Uterus (tissue), 4 donors: ENCODE measurements around the gene USP10. TPM values are rescaled to one million over a fixed set of nuclear protein-coding genes. Genes with fewer than 3 reads are reported as not detected.
A peak's percentile ranks its signal among the peaks of the same experiment; 100 is the strongest.

Experiments
- DNase-seq, 2 donors: peaks; one replicate each; pipeline ENCODE4 v3.0.0-alpha.2; 2019 to 2020
- H3K27ac ChIP-seq, 2 donors: fragments of 200-600 bp; sonication (generic); 1 replicate in 1 of 2; 2 replicates in 1 of 2; pipeline ENCODE4 v1.5.1; 2016 to 2018
- H3K27me3 ChIP-seq, 2 donors: fragments of 200-600 bp; sonication (generic); one replicate each; pipeline ENCODE4 v1.5.1; 2018 to 2019; ENCODE audit warnings: control low read depth in 1 of 2
- H3K36me3 ChIP-seq, 2 donors: fragments of 200-600 bp; sonication (generic); one replicate each; pipeline ENCODE4 v1.5.1; 2019; ENCODE audit warnings: control low read depth in 1 of 2
- H3K4me1 ChIP-seq, 2 donors: fragments of 200-600 bp; sonication (generic); one replicate each; pipeline ENCODE4 v1.5.1; 2018 to 2019; ENCODE audit warnings: control low read depth in 1 of 2
- H3K4me3 ChIP-seq, 2 donors: fragments of 200-600 bp; sonication (generic); 1 replicate in 1 of 2; 2 replicates in 1 of 2; pipeline ENCODE4 v1.5.1; 2018 to 2019; ENCODE audit warnings: mild to moderate bottlenecking in 1 of 2
- H3K9me3 ChIP-seq, 2 donors: fragments of 200-600 bp; sonication (generic); one replicate each; pipeline ENCODE4 v1.5.1; 2019; ENCODE audit warnings: control low read depth in 1 of 2
- POLR2A ChIP-seq, 2 donors: fragments of 450-650 bp; IDR thresholded peaks; one replicate each; pipeline ENCODE4 v1.6.1; 2016; ENCODE audit warnings: antibody characterized with exemption in 2 of 2, mild to moderate bottlenecking in 1 of 2, moderate library complexity in 1 of 2
- intact Hi-C: fragments of 100-400 bp; cut with DNase I; formaldehyde crosslinking; loops from one replicate; pipeline ENCODE4 v1.15.1; 2023; ENCODE audit warnings: low total_unique reads
- total RNA-seq, 4 donors: library from RNA; depleted of rRNA in 3 of 4; stranded (reverse); fragments of >200 nt in 3 of 4; gene quantifications; one replicate each; pipeline versions ENCODE4 v1.1.0 to v1.2.4, GENCODE V29; 2014 to 2023
- TF ChIP-seq, protein P1 (sequence below), 4 experiments: fragments of 200-600 bp in 2 of 4; fragments of 450-650 bp in 2 of 4; sonication (generic) in 2 of 4; IDR thresholded peaks; one replicate each; pipeline ENCODE4 v1.5.1; 2016 to 2019; ENCODE audit warnings: antibody characterized with exemption in 4 of 4, mild to moderate bottlenecking in 2 of 4, moderate library complexity in 1 of 4
- donor health status: DM: yes; HTN: yes; CAD: no.

Gene USP10
- total RNA-seq, 4 donors from 2014 or later = 12.6 to 83.3 (median 44.2) TPM

DNA sequence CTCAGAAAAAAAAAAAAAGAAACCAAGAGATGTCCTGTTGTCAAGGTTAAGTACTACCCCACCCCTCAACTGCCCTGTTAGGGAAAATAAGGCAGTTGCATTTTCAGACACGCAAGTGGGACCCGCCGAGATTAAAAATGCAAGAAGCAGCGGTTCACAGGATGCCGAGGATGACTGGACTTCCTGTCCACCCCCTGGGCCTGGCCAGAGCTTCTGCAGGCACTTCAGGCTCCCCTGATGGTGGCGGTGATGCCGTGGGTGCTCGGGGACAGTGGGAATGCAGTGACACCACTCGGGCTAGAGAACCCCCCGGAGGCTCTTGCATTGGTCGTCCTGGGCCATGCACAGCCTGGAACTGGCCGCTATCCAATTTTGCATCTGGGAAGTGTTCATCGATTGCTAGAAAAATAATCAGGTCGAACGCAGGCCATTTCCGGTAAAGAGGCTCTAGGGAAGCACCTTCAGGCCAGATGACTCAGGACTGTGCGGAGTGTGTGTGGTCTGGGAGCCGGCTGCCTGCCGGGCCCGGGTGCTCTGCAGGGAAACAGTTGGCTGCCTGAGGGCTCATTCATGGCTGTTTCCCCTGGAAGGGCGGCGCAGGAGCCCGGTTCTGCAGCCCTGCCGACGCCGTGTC lies 106.6 kb downstream of the USP10 start:
- Histone ChIP-seq H3K36me3 (no peaks in the 10 kb centered on the region), H3K4me3 (no peak overlapping the region), H3K4me1 (no peaks in the 10 kb centered on the region), H3K27ac (no peak overlapping the region), H3K27me3 (no peaks in the 10 kb centered on the region), H3K9me3 (no peaks in the 10 kb centered on the region)
- DNase-seq = no peak
- intact Hi-C loops = no loop called here
- TF ChIP-seq, protein P1, sequence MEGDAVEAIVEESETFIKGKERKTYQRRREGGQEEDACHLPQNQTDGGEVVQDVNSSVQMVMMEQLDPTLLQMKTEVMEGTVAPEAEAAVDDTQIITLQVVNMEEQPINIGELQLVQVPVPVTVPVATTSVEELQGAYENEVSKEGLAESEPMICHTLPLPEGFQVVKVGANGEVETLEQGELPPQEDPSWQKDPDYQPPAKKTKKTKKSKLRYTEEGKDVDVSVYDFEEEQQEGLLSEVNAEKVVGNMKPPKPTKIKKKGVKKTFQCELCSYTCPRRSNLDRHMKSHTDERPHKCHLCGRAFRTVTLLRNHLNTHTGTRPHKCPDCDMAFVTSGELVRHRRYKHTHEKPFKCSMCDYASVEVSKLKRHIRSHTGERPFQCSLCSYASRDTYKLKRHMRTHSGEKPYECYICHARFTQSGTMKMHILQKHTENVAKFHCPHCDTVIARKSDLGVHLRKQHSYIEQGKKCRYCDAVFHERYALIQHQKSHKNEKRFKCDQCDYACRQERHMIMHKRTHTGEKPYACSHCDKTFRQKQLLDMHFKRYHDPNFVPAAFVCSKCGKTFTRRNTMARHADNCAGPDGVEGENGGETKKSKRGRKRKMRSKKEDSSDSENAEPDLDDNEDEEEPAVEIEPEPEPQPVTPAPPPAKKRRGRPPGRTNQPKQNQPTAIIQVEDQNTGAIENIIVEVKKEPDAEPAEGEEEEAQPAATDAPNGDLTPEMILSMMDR (IDR thresholded peaks at IDR 0.05) = no peak
- no peak for TF ChIP-seq POLR2A (IDR thresholded peaks at IDR 0.05)

DNA sequence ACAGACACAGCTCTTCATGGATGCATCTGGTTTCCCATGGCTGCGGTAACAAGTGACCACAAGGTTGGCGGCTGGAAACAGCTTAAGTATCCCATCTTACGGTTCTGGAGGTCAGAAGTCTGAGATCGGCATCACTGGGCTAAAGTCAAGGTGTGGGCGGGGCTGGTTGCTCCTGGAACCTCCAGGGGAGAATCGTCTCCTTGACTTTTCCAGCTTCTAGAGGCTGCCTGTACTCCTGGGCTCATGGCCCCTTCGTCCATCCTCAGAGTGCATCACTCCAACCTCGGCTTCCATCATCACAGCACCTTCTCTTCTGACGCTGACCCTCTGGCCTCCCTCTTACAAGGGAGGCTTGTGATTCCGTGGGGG lies 107.1 kb downstream of the USP10 start:
- TF ChIP-seq, protein P1 (IDR thresholded peaks at IDR 0.05) = no peak
- no peak for TF ChIP-seq POLR2A (IDR thresholded peaks at IDR 0.05)
- no peak for DNase-seq
- intact Hi-C loops = no loop called here
- H3K27me3 ChIP-seq = no peaks in the 10 kb centered on the region
- no peaks in the 10 kb centered on the region for H3K36me3 ChIP-seq
- no peaks in the 10 kb centered on the region for H3K9me3 ChIP-seq
- H3K4me1 ChIP-seq = no peaks in the 10 kb centered on the region
- H3K27ac ChIP-seq = no peak overlapping the region
- no peak overlapping the region for H3K4me3 ChIP-seq

DNA sequence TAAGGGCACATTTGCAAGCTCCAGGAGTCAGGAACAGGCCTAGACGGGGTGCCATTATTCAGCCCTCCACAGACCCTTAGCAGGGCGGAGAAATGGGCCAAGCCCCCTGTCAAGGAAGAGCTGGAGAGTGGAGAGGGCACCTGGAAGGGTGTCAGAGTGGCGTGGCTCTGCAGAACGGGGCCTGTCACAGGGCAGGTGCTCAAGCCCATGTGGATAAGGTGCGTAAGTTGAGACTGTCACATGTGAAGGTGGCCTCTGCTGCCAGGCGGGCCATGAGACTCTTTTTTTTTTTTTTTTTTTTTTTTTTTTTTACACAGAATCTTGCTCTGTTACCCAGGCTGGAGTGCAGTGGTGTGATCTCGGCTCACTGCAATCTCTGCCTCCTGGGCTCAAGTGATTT lies 108.0 kb downstream of the USP10 start:
- intact Hi-C loops = no loop called here
- no peaks in the 10 kb centered on the region for H3K9me3 ChIP-seq
- no peaks in the 10 kb centered on the region for H3K27me3 ChIP-seq
- H3K36me3 ChIP-seq = no peaks in the 10 kb centered on the region
- no peak overlapping the region for H3K27ac ChIP-seq
- TF ChIP-seq, protein P1 (IDR thresholded peaks at IDR 0.05) = no peak
- no peak for TF ChIP-seq POLR2A (IDR thresholded peaks at IDR 0.05)
- no peak overlapping the region for H3K4me3 ChIP-seq
- no peaks in the 10 kb centered on the region for H3K4me1 ChIP-seq
- no peak for DNase-seq

DNA sequence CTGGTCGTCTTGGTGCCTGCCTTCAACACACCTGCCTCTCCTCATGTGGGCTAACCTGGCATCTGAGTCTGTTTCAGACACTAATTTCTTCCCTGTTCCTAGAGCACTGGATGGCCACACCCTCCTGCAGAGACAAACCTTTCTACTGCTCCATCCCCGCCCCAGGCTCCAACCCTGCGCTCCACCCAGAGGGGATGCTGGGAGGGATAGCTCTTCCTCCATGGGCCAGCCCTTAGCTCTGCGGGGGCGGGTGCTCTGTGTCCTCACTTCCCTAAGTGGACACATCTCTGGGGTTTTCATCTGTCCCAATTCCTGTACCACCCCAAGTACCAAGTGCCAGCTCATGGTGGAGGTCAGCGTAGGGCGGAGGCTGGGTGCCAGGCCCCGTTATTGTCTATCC lies 109.0 kb downstream of the USP10 start:
- TF ChIP-seq, protein P1 (IDR thresholded peaks at IDR 0.05) = no peak
- TF ChIP-seq POLR2A (IDR thresholded peaks at IDR 0.05) = no peak
- no peak for DNase-seq
- Histone ChIP-seq H3K4me3 (no peak overlapping the region), H3K27ac (no peak overlapping the region), H3K4me1 (no peaks in the 10 kb centered on the region), H3K27me3 (no peaks in the 10 kb centered on the region), H3K36me3 (no peaks in the 10 kb centered on the region), H3K9me3 (no peaks in the 10 kb centered on the region)
- intact Hi-C loops = no loop called here

DNA sequence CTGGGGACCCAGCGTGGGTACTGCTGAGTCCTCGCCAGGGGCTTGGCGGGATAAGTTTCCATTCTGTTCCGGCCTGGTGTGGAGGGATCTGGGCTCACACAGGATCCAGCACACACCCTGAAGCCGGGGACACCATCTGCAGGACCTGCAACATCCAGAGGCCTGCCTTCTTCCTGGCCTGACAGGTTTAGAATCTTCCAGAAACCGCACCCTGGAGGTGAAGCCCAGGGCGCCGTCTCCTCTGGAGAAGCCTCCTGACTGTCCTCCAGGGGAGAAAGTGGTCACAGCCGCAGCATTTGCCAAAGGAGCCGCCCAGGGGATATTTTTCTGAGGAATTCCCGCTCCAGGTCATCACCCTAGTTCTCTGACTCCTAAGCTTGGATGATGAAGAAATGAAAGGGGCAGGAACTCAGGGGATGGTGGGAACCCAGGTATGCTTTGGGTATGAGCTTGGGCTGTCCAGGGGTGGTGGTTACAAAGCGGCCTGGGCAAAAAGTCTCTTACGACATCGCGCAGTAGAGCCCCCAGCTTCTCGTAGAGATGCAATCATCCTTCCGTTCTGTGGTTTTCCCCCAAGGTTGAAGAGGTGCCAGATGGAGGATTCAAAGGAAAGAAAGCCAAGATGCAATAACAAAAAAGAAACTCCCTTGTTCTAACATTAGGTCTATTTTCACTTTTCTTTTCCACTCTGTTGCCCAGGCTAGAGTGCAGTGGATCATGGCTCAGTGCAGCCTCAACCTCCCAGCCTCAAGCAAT lies 110.9 kb downstream of the USP10 start:
- intact Hi-C loops = no loop called here
- no peak for TF ChIP-seq POLR2A (IDR thresholded peaks at IDR 0.05)
- TF ChIP-seq, protein P1 (IDR thresholded peaks at IDR 0.05) = no peak
- peak; percentile 62 to 72 for DNase-seq

More for the DNA sequence above, 110.9 kb downstream of the USP10 start:
- Histone ChIP-seq H3K36me3 (no peaks in the 10 kb centered on the region), H3K9me3 (no peaks in the 10 kb centered on the region), H3K27ac (peak overlapping the region; percentile 65 to 68), H3K27me3 (no peaks in the 10 kb centered on the region), H3K4me1 (no peaks in the 10 kb centered on the region), H3K4me3 (no peak overlapping the region)
